ENCODE data around the gene CFAP57. TPM values are rescaled to one million over a fixed set of nuclear protein-coding genes. Genes with fewer than 3 reads are reported as not detected.
A peak's percentile ranks its signal among the peaks of the same experiment; 100 is the strongest.

CFAP57 gene
- total RNA-seq, 1 donor from 2014 or later: not detected

GRCh38 chr1:43296207-43296606 is 124.1 kb downstream of the CFAP57 start:
- Histone ChIP-seq H3K4me3 (no peak overlapping the region), H3K27me3 (no peaks in the 10 kb centered on the region), H3K27ac (peak overlapping the region in 1 of 2 donors; percentile 53), H3K4me1 (peaks cover 0 to 22% of the 10 kb centered on the region in 2 donors), H3K9me3 (no peaks in the 10 kb centered on the region), H3K36me3 (no peaks in the 10 kb centered on the region)
- no peak for TF ChIP-seq CTCF (IDR thresholded peaks at IDR 0.05)
- DNase-seq (ENCODE audit: low spot score in 2 of 2): no peak
- intact Hi-C loops (cut with DNase I): no loop called here

- TF ChIP-seq CTCF (IDR thresholded peaks at IDR 0.05): no peak
- H3K36me3 ChIP-seq: no peaks in the 10 kb centered on the region
- H3K9me3 ChIP-seq: no peaks in the 10 kb centered on the region
- H3K4me1 ChIP-seq: peaks cover 0 to 22% of the 10 kb centered on the region in 2 donors
- no peaks in the 10 kb centered on the region for H3K27me3 ChIP-seq
- H3K27ac ChIP-seq: no peak overlapping the region
- no peak for DNase-seq (ENCODE audit: low spot score in 2 of 2)
- no peak overlapping the region for H3K4me3 ChIP-seq
- intact Hi-C loops (cut with DNase I): no loop called here
These were observed 125.9 kb downstream of the CFAP57 start for GRCh38 chr1:43298055-43298454.

GRCh38 chr1:43299101-43299500 is 127.0 kb downstream of the CFAP57 start:
- Histone ChIP-seq H3K4me3 (no peak overlapping the region), H3K36me3 (no peaks in the 10 kb centered on the region), H3K27ac (no peak overlapping the region), H3K27me3 (no peaks in the 10 kb centered on the region), H3K4me1 (peaks cover 0 to 22% of the 10 kb centered on the region in 2 donors), H3K9me3 (no peaks in the 10 kb centered on the region)
- intact Hi-C loops (cut with DNase I): no loop called here
- no peak for DNase-seq (ENCODE audit: low spot score in 2 of 2)
- no peak for TF ChIP-seq CTCF (IDR thresholded peaks at IDR 0.05)

- TF ChIP-seq CTCF (IDR thresholded peaks at IDR 0.05): no peak
- intact Hi-C loops (cut with DNase I): no loop called here
- Histone ChIP-seq H3K36me3 (no peaks in the 10 kb centered on the region), H3K27ac (no peak within 1 kb of the TSS), H3K4me3 (no peak within 1 kb of the TSS), H3K27me3 (no peaks in the 10 kb centered on the region), H3K9me3 (no peaks in the 10 kb centered on the region), H3K4me1 (peaks cover 0 to 12% of the 10 kb centered on the region in 2 donors)
- DNase-seq (ENCODE audit: low spot score in 2 of 2): no peak
These were observed 128.4 kb downstream of the CFAP57 start, which contains the start of gene TIE1 for GRCh38 chr1:43300378-43301094. Gene TIE1, plus strand, starts transcription at chr1:43300982. Its CDS starts 90 bp downstream, at chr1:43301072.

GRCh38 chr1:43302201-43302600 is 130.1 kb downstream of the CFAP57 start:
- Histone ChIP-seq H3K36me3 (no peaks in the 10 kb centered on the region), H3K4me3 (no peak overlapping the region), H3K27ac (no peak overlapping the region), H3K9me3 (no peaks in the 10 kb centered on the region), H3K4me1 (no peaks in the 10 kb centered on the region), H3K27me3 (no peaks in the 10 kb centered on the region)
- no peak for TF ChIP-seq CTCF (IDR thresholded peaks at IDR 0.05)
- intact Hi-C loops (cut with DNase I): no loop called here
- DNase-seq (ENCODE audit: low spot score in 2 of 2): no peak
